GM20000 (cell line): Measurements from ENCODE around the gene IGF2BP3.

Source experiments
- DNase-seq: peaks from one replicate; pipeline ENCODE4 v3.0.0; 2012; ENCODE audit warnings: low spot score
- TF ChIP-seq, protein P1 (sequence below): IDR thresholded peaks from 2 replicates; pipeline ENCODE4 v1.5.1; 2012; ENCODE audit warnings: mild to moderate bottlenecking, control low read depth; ENCODE audit errors: extremely low read depth, missing control alignments

IGF2BP3 gene

DNA sequence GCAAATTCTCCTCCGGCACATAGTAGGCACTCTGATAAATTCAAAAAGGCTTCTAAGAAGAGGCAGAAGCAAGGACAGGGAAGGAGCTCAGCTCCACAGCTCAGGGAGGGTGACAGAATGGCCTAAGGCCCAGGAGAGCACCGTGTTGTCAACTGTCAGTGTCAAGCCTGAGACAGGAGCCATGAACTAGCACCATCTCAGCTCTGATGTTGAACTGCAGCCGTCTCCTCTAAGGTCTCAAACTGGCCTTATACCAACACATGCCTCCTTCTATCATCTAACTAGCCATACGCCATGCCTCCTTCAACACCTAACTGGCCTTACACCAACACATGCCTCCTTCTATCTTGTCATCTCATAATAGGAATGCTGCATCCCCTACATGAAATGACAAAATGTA lies 73.0 kb downstream of the IGF2BP3 start:
- no peak for DNase-seq

DNA sequence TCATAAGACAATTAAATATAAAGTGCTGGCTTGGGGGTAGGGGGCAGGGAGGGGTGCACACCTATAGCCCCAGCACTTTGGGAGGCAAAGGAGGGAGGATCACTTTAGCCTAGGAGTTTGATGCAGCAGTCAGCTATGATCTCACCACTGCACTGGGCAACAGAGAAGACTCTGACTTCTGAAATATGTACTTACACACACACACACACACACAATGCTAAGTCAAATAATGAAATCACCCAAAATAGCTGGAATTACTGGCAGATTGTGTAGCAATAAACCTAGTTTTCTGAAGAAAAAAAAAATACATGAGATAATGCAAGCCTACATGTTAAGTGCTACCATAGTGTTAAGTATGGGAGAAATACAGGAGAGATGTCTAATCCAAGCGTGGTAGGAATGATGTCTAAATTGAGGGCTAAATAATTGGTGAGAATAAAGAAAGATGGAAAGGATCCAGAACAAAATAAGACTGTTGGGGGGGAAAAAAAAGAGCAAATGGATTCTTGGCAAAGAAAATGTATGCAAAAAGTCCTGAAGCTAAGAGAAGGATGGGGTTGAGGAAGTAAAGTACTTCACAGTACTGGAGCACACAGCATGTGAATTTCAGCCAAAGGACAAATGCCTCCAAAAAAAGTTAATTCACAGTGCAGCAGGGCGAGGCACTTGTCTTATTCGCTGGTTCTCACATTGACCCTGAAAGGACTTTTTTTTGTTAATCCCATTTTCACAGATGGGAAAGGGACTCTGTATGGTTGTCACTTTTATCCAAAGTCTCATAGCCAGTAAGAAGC lies 73.9 kb downstream of the IGF2BP3 start:
- TF ChIP-seq, protein P1, sequence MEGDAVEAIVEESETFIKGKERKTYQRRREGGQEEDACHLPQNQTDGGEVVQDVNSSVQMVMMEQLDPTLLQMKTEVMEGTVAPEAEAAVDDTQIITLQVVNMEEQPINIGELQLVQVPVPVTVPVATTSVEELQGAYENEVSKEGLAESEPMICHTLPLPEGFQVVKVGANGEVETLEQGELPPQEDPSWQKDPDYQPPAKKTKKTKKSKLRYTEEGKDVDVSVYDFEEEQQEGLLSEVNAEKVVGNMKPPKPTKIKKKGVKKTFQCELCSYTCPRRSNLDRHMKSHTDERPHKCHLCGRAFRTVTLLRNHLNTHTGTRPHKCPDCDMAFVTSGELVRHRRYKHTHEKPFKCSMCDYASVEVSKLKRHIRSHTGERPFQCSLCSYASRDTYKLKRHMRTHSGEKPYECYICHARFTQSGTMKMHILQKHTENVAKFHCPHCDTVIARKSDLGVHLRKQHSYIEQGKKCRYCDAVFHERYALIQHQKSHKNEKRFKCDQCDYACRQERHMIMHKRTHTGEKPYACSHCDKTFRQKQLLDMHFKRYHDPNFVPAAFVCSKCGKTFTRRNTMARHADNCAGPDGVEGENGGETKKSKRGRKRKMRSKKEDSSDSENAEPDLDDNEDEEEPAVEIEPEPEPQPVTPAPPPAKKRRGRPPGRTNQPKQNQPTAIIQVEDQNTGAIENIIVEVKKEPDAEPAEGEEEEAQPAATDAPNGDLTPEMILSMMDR, result no peak

More for the DNA sequence above, 73.0 kb downstream of the IGF2BP3 start:
- TF ChIP-seq, protein P1, result no peak

DNA sequence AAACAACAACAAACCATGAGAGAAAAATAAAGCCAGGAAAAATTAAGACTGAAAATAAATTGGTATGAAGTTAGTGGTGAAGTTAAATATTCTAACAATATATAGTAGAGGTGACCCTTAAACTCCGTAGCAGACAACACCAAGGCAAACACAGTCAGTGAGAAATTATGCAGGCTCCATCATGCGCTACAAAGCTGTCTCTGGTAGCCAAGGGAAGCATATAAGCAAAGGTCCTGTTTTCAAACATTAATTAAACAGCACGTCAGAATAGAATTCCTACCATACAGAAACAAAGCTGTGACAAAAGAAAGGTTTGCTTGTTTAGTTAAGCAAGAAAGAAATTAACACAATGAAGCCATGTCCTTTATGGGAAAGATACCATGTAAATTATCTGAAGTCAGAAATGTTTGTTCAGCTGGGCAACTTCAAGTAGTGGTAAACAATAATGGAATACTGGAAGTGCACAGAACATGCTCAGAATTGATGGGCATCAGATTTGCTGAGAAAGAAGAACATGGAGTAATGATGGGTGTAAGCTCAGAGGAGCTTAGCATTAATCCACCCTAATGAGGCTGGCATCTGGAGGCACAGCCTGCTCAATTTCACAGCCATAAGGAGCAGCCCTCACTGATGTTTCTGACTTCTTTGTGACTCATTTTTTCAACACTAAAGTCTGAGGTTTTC lies 75.7 kb downstream of the IGF2BP3 start:
- no peak for DNase-seq
- TF ChIP-seq, protein P1, result no peak

More for the DNA sequence above, 73.9 kb downstream of the IGF2BP3 start:
- no peak for DNase-seq

DNA sequence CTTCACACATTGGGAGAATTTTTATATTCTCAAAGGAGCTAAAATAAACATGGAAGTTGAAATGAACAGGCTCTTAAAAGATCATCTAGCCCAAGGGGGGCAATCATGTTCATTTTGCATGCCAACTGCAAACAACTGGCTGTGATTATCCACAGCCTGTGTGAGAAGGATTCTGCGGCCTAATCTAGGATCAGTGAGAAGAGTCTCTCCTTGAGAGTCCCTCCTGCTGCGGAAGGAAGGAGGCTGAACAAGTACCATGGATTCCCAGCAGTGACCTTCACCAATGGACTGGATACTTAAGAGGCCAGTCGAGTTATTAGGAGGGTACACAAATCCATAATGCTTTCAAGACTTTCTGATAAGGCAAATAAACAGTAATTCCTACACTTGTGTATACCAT lies 76.7 kb downstream of the IGF2BP3 start:
- TF ChIP-seq, protein P1, result no peak
- DNase-seq, result no peak

DNA sequence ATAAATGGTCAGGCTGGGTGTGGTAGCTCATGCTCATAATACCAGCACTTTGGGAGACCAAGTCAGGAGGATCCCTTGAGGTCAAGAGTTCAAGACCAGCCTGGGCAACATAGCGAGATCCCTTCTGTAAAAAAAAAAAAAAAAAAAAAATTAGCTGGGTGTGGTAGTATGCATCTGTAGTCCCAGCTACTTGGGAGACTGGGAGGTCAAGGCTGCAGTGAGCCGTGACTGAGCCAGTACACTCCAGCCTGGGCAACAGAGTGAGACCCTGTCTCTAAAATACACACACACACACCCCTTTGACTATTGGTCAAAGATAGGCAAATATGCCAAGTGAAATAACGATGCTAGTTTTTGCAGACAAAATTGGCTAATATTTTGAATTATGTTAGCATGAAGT lies 80.6 kb downstream of the IGF2BP3 start:
- TF ChIP-seq, protein P1, result no peak
- DNase-seq, result no peak

DNA sequence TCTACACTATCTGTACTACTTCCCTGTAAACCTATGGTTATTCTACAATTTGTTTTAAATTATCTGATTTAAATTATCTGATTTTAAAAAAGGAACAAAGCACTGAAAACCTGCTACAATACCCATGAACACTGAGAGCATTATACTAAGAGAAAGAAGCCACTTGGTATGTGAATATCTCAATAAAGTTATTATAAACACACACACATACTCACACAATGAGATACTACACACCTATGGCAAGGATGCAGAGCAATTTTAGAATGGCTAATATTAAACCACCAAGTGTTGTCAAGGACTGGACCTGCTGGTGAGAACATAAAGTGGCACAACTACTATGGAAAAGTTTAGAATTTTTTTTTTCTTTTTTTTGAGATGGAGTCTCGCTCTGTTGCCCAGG lies 82.7 kb downstream of the IGF2BP3 start:
- DNase-seq, result no peak
- TF ChIP-seq, protein P1, result no peak

DNA sequence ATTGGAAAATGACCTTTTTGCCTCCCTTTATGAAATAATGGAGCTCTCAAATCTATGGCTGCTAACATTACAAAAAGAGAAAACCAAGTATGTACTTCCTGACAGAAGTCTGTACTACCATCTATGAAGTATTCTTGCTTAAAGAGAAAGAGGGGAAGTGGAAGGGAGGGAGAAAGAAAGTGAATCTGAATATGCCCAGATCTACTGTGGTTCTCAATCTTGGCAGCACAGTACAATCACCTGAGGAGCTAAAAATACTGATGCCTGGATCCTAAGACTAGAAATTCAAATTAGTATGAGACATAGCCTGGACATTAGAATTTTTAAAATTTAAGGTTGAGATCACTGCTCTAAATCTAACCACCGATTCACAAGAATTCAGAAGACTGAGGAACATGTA lies 85.2 kb downstream of the IGF2BP3 start:
- TF ChIP-seq, protein P1, result no peak
- DNase-seq, result no peak
